Colon (tissue), 2 donors: Measurements from ENCODE around the gene PDE5A.

Experiments used
- FAIRE-seq: peaks from 2 replicates; lab custom pipeline; 2012; peaks lifted over from hg19 to GRCh38; lab: Jason Lieb, UNC
- donor health status: control.
- donor health status: control.

The PDE5A gene

DNA sequence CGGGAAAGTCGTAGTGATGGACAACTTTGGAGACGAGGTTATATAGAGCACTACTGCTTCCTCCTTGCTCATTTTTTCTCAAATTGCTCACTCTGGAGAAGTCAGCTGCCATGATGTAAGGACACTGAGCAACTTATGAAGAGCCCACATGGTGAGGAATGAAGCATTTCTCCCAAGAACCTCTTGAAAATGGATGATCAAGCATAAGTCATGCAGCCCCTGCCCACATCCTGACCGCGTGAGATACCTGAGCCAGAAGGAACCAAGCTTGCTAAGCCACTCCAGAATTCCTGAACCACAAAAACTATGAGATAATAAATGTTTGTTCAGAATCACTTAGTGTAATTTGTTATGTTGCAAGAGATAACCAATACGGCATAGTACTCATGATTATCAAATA, 42.8 kb downstream of the PDE5A start:
- FAIRE-seq: no peak

DNA sequence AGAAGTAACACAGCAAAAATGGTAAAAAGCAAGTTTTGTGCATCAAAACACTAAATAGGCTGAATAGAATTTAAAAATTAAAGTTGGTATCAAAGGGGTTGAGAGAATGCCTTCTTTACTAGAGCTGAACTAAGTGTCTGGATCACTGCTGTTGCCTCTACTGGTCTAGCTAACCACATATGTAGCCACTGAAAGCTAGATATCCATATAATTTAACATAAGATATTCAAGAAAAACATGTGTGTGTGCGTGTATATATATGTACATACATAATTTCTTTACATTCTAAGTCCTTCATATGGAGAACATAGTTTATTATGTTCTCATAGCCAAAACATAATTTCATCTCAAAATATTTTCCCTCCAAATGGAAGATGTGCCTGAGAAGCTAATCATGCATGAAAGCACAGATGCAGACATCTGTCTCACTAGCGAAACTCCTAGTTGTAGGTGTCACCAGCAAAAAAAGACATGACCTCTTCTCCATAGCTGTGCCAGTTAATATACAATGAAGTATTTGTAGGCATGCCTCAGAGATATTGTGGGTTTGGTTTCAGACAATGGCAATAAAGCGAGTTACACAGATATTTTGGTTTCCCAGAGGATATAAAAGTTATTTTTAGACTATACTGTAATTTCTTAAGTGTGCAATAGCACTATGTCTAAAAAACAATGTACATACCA, 47.3 kb downstream of the PDE5A start:
- no peak for FAIRE-seq

DNA sequence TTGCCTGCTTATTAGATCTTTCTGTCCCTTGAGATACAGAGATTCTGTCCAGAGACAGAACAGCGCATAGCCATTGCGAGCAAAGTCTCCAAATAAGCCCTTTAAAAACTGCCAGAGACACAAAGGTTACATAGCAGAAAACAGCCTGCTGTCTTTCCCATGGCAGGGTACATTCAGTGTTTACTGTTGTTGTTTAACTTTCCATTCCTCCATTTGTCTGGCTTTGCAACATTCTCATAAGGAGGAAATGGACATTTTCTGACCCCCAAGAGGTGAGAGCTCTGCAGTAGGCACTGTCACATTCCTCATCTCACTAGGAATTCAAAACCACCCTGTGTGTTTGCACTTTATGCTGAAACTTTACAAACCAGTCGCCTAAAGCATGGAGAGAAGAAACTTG, 48.3 kb downstream of the PDE5A start:
- no peak for FAIRE-seq

DNA sequence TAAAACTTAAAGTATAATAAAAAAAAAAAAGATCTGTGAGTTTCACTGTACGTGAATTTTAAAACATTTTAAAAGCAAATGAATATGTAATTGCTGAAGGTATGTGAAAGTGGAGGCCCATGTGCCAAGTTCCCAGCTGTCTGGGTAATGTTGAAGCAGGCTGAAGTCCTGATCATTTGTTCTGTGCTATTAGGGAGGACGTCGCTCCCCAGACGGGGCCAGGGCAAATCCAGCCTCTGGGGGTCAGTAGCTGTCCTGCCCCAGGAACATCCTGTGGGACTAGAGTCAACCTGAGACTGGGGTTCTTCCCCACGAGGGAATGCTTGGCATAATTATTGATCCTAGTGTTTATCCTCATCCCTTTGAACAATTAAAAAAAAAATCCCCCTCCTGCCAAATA, 48.8 kb downstream of the PDE5A start:
- FAIRE-seq: no peak

DNA sequence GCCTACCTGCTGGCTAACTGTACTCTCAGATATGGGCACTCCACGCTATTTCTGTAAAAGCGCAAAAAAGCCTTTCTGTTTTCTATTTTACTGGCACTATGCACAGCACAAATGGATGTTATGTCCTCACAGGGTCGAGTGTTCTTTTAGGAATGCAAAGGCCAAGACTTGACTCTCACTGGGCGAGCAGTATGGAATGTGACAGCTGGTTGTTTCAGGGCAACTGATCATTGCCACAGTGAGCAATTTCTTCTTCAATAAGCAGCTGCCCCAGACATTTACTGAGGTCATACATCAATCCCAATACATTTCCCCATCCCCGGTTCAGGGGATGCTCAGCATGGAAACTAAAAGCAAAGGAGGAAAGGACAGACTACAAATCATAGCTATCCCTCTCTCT, 58.2 kb downstream of the PDE5A start:
- FAIRE-seq: no peak

DNA sequence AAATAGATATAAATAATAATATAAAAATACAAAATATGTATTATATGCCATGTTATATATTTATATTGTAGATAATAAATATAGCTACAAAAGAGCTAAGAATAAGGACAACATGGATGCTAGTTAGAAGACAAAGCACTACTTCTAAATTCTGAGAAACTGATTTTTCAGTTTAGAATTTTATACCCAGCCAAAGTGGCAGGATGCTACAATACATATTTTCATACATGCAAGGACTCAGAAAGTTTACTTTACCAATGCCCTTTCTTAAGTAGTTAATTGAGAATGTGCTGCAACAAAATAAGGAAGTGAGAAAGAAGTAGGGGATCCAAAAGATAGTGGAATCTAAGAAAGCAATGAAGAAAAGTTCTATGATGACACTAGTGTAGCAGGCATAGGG, 64.5 kb downstream of the PDE5A start:
- FAIRE-seq: no peak

DNA sequence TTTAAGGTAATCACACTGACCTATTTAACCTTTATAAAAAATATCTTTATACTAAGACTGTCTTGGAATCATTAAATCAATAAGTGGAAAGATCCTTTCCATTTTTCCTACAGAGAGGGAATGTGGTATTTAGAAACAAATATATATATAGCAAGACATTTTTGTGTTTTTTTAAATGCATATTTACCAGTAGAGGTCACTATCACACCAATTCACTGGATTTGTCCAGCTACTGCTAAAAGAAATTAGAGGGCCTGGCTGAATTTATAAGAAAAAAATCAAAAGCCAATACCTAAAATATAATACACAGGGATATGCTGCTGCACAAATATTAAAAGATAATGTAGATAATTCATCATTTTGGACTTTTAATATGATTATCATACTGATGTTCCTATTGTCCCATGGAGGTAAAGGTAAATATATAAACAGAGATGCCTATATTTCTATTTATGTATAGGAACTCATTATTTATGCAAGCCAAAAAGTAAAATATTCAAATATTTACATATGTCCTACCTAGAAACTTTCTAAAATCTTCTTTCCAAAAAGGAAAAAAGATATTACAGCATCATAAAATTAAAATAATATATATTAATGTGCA, 69.5 kb downstream of the PDE5A start:
- peak; percentile 73 for FAIRE-seq

DNA sequence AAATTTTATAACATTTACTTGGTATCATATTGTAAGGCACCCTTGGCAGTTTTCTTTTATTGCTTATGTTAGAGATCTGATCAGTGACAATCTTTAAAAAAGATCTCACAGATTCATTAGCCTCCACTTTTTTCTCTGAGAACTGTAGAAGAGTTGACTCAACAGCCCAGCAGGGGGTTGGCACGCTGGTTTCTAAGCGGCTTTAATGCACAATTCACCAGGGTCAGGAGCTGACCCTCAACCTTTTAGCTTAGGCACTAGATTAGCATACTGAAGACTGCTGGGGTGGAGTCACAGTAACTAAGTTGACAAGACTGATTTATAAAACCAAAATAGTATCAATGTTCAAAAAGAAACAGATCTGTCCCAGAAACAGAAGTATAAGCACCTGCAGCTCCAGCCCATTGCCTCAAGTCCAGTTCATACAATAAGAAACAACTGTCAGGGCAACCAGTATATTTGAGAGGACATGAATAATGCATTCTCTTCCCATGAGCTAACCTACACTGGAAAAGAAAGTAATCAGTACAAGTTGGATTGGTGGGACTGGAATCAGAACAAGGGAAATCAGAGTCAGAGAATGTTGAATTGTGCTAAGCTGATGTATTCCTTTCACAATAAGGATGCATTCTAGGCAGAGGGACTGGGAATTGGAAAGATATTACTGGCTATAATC, 77.6 kb downstream of the PDE5A start:
- no peak for FAIRE-seq

DNA sequence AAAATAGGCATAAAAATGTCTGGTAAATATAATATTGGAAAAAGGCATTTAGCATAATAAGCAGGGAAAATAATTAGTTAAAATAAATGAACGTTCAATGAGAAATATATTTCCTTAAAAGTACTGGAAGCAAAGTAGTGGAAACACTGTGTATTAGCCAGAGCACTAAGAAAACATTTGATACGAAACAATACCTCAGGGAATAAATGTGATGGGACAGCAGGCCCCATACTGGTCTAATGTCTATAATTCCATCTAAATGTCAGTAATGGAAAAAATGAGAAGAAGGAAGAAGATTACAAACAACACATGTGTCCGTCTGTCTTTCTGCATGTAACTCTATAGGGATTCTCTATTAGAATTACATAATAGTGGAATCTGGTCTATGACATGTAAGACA, 79.0 kb downstream of the PDE5A start:
- no peak for FAIRE-seq

DNA sequence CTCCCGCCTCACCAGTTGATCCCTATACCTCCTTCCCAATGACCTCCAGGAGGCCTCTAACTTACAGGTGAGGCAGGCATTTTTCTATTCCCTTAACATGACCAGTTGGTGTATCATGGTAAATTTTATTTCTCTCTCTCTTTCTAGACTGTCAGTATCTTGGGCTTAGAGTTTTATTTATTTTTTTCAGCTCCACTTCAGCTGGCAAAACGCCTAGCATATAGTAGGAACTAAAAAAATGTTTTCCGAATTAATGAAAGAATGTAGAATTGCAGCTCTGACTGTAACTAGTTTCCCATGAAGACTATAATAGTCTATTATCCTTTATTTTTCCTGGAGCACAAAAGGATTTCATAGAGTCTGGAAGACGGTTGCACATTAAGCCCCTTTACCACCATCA, 84.8 kb downstream of the PDE5A start:
- FAIRE-seq: no peak

DNA sequence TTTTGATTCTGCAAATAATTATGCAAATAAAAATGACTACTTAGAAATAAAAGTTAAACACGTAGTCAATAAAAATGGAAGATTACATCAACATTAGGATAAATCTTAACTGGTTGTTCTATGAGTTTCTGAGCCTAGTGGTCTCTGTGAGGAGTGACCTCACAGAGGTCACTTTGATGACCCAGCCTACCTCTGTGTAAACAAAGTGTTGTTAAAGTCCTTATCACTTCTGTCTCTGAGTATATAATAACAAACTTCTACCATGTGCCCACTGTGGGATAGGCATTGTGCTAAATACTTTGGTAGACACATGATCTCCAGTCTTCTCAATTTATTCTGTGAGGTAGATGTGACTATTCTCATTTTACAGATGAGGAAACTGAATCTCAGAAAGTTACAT, 85.4 kb downstream of the PDE5A start:
- FAIRE-seq: no peak

DNA sequence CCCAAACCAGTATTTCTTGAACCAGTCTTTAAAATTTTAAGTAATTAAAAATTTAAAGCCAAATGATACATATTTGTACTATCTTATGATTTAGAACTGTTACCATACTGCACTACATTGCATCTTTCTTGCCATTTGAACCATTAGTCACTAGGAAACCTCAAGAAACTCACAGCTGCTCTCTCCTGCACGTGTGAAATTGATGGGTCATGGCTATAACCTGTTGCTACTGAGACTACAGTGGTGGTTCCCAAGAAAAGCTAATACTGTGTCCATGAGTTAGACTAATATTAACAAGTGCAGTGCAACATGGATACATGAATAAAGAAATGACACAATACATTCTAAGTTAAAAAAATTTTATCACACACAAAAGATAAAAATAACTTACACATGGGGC, 88.4 kb downstream of the PDE5A start:
- no peak for FAIRE-seq

DNA sequence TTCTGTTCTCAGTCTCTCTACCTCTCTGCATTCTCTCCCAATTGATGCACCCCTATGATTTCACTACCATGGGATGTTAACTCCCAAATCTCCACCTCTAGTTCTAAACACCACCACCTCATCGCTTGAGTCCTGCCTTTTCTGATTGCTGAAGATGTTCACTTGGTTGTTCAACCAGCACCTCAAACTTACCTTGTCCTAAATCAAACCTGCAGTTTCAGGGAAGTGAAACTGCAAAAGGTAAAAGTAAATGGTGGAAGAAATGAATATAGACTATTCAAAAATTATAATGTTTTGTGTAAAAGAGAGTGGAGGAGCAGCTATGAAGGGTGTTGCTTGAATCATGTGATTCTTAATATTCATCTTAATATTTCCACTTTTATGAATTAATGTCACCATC, 91.0 kb downstream of the PDE5A start:
- FAIRE-seq: no peak

DNA sequence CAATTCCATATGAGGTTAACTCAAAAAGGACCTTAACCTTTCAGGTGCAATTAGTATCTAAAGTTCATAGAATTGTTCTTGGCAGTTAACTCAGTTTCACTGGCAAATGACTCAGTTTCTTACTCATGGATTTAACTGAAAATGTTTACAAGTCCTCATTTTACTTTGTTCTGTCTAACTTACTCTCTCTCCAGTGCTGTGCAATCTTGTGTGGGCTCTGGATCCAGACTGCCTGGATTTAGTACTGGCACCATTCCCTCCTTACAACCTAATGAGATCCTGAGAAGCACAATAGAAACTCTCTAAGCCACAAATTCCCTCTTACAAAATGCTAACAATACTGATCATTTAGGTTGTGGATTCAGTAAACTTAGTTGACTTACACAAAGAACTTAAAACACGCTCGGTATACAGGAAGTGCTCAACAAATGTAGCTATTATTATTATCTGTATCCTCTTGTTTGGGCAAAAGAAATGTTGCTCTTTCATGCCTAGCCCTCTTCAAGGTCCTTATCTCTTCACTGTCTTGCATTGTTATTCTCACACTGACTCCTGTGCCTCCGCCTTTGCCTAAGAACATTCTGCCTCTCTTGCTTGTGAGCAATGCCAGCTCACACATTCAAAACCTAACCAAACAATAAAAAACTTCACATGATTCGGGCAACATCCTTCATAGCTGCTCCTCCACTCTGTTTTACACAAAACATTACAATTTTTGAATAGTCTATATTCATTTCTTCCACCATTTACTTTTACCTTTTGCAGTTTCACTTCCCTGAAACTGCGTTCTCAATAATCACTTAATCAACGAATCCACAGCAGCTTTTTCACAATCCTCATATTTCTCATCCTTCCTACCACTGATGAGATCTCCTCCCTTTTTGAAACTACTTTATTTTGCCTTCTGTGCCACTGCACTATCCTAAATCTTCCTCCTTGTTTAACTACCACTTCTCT, 91.8 kb downstream of the PDE5A start:
- FAIRE-seq: no peak

DNA sequence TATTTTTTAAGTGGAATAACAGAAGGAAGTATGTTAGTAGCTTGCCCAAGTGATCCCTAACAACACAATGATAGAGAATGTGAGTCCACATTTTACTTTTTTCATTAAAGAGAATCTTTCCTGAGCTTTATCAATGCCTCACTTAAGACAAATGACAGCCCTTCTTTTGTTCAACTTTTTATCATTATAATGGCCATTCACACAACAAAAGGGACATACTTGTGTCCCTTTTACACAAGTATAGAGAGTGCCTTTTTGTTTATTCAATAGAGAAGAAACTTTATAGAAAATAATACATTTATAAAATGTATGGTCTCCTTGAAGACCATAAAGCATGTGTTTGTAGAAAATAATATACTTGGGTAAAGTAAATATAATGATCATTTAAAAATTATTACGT, 96.3 kb downstream of the PDE5A start:
- no peak for FAIRE-seq

DNA sequence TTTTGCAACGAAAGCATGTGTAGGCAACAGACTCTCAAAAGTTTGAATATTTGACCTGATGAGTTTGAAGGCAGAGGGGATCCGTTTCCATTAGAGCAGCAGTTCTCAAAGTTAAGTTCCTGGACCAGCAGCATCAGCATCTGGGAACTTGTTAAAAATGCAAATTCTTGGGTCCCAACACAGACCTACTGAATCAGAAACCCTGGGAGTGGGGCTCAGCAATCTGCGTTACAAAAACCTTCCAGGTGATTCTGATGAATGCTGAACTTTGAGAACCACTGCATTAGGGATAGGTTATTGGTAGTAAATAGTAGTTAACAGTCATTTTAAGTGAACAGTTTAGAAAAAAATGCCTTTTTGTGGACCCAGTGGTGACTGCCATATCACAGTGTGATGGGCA, 98.8 kb downstream of the PDE5A start:
- no peak for FAIRE-seq

DNA sequence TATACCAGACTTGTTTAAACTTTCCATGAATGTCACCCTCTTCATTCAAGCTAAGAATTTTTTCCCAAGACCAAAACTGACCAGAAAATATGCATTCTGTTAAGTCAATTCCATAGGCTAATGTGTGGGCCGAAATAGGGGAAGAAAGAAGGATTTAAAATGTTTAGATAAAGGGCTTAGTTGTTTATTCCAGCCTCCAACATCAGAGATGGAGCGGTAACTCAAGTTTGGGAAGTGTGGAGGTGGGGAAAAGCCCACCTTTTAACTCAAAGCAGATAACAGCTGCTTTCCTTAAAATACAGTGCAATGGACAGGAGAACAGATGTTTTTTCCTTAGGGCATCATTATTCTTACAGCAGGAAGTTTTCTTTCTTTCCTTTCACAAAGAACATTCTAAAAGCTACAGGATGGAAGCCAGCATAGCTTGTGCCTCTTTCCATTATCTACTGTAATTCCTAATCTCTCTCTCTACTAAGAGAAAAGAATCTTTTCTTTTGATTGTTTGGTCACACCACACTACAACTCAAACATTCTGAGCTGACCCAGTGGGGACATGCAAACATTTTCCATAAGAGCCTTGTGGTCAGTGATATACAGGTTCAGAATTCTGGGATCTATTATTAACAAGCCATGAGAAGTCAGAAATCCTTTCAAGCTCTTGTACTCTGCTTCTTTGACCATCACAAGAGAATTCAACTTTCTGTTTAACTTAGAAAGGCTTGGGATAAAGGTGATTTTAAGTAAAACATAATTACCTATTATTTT, 101.6 kb downstream of the PDE5A start:
- FAIRE-seq: no peak

DNA sequence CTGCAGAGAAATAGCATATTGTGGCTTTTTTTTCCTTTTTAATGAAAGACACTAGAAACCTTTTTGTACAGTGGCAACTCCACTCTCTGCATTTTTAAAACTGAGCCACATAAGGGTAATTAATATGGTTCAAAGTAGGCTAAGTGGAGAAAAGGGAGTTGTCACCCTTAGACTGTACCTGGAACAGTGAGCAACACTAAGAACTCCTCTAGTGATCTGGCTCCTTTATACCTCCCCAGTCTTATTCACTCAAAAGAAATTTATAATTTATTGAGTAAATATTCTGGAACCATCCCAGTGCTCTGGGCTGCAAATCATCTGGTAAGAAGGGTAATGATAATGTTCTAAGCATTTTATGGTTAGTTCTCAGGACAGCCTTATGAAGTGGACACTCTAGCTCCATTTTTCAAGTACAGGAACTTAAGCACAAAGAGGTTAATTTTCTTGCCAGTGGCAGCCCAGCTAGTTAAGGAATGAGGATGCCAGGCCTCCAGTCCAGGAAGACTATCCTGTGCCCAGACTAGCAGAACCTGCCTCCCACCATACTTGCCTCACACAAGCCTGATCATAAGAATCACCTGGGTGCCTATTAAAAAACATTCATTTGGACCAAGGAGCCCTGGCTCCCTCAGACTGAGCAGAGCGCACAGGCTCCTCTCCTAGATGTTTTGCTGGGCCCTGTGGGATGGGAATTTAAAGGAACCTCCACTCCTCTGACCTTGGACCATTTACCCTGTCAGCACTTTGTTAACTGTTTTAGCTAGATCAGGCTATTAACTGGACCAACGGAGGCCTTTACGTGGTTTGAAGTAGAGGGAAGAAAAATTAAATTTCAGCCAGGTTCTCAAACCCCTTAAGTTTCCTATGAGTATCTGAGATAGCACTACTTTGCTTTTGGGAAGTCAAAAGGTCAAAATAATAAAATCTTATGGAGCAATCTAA, 102.6 kb downstream of the PDE5A start:
- no peak for FAIRE-seq

DNA sequence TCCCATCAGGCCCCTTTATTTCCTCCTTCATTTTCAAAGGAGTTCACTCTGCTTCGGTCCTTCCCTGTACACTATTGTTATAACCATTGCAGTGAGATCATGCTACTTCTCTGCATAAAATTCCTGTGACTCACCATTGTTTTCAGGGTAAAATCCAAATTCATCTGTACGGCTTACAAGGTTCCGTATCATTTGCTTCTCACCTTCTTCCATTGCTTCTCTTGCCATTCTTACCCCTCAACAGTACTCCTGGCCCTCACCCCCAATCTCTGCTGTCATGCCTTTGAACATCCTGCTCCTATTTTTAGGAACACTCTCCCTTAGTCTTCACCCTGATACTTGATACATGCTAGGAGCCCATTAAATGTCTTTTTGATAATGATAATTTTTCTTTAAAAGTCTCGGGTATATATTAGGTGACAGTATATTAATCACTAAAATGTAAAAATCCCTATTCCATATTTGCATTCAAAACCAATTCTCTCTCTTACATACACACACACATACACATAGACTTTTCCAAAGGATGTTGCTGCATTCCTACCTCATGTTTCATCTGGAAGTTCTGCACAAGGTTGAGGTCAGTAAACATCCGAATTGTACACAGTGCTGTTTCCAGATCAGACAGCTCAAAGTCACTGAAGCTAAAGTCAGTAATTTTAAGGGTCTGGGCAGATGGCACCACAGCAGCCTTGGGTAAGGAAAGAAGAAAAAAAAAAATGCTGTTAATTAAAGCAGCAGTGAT, 103.4 kb downstream of the PDE5A start:
- FAIRE-seq: no peak

DNA sequence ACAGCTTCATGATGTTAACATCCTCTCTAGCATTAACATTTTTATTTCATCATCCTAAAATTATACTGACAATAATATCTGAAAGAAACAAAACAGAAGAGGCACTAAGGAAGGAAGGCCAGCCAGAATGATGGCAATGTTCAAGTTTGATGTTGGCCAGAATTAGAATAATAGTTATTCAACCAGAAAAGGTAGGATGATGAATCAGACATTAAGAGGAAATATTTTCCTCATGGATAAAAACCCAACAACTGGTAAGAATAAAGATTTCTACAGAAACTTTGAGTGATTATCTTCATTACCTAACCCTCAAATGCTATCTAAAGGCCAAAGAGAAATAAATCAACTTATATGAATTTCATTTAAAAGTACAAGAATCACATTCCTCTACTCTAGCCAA, 105.2 kb downstream of the PDE5A start:
- no peak for FAIRE-seq
